DOHH2 (cell line): ENCODE results near the gene GCAT.

Source experiments
- CTCF ChIP-seq: fragments of 200-600 bp; sonication (generic); IDR thresholded peaks from one replicate; pipeline ENCODE4 v1.5.1; 2014; ENCODE audit warnings: antibody characterized with exemption, mild to moderate bottlenecking, low read depth, low read length; ENCODE audit not compliant: poor library complexity, severe bottlenecking
- EZH2phosphoT487 ChIP-seq: fragments of 200-600 bp; sonication (generic); IDR thresholded peaks from 2 replicates; pipeline ENCODE4 v1.6.1; 2017; ENCODE audit warnings: borderline replicate concordance, mild to moderate bottlenecking, antibody characterized with exemption, low read length, moderate library complexity, mixed read lengths

DNA sequence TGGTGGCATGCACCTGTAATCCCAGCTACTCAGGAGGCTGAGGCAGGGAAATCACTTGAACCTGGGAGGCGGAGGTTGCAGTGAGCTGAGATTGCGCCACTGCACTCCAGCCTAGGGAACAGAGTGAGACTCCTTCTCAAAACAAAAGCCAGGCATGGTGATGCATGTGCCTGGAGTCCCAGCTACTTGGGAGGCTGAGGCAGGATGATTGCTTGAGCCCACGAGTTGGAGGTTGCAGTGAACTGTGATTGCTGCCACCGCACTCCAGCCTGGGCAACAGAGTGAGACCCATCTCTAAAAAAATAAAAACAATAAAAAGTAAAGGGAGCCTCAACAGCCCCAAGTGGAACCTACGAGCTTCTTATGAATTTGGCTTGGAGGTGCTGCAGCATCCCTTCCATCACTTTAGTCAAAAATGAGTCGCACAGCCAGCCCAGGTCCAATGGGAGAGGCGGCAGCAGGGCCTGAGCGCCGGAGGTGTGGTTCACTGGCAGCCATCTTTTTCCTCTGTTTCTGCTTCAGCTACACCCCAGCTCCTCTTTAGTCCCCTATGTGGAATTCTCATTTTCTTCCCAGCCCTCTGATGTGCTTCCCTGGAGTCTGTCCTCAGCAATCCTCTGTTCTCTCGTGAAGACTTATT lies 29.2 kb upstream of the GCAT start:
- TF ChIP-seq CTCF (no peak), EZH2phosphoT487 (no peak)
